HG03103 (cell line): ENCODE measurements around the gene MVK.
"Not testable (repeated sequence)": the region's sequence is repeated elsewhere in the genome, so short reads cannot be mapped to it uniquely, and the experiment has no call there.

Source experiments
- ATAC-seq: cut with Tn5 transposase; IDR thresholded peaks from one replicate; pipeline ENCODE4 v1.9.1; 2021; ENCODE audit warnings: low read depth; ENCODE audit not compliant: unreplicated experiment

The MVK gene

DNA sequence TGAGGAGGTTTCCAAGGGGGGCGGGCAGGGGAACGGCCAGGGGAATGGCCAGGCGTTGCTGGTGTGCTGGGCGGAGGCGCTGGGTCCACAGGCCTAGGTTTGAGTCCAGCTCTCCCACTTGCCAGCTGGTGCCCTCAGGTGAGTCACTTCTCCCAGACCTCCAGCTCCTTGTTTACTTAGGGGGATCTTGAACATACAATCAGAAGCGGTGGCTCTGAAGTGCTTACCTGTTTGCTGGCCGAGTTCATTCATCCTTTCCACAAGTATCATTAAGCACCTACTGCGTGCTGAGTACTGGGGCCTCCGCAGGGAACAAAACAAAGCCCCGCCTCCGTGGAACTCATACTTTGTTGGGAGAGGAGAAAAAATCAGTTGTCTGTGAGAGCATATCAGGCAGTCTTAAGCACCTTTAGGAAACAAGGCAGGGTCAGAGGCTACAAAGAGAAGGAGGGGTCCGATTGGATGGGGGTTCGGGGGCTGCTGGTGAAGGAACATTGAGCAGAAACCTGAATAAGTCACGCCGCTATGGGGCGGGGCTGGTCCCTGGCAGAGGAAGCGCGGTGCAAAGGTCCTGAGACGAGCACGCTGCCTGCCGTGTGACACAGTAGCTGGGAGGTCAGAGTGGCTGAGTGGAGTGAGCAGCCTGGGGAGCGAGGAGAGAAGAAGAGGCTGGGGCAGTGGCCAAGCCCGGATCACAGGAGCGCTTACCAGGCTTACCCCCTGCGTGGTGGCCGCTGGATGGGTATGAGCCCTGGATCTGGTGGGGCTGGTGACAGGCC is 15.1 kb downstream of the MVK start:
- ATAC-seq = no peak

DNA sequence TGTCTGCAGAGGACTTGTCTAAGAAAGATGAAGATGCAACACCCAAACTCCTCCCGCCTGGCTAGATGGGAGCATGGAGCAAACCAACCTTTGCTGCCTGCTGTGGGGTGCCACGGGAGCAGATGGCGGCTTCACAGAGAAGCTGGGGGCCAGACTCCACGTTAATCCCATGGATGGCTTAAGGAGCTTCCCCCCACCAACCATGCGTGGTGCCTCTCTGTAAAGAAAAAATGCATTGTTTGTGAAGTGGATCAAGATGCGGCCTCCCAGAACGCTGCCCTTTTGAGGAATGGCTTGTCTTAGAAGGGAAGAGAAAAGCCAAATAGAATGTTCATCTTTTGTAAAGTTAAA is 15.6 kb downstream of the MVK start:
- ATAC-seq = no peak

DNA sequence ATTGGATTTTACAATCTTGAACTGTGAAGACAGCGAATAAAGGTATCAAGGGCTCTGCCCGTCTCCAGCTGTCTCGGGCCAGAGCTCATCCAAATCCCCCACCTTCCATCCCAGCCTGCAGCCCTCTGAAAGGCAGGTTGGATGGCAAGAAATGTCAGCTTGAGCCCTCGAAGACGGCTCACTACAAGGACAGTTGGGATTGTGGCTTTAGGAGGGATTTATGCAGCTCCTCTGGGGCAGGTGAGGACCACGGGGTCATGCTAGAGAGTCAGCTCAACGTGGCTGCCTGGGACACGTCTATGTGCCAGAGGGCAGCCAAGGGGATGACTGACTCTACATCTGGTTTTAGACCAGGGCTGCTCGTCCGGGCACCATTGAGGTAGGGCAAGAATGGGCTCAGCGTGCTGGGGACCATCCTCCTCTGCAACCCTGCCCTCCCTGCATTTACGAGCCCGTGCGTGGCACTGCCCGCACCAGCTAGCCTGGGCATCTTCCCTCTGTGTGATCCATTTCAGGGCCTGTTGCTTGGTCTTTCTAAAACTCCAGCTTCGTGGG is 16.2 kb downstream of the MVK start:
- ATAC-seq = no peak

- no peak for ATAC-seq
Measured at GRCh38 chr12:109590566-109590965, 17.0 kb downstream of the MVK start.

DNA sequence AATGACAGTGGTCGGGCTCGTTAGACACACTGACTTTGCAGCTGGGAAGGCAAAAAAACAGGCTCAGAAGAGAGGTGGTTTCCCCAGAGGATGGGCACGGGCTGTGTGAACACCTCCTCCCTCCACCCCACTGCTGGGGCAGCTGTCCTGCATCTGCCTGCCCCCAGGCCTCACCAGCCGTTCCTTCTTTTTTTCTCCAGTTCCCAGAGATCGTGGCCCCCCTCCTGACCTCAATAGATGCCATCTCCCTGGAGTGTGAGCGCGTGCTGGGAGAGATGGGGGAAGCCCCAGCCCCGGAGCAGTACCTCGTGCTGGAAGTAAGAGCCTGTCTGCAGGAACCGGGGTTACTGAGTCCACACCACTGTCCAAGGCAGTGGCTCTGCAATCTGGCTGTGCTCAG is 17.4 kb downstream of the MVK start:
- ATAC-seq = no peak

- ATAC-seq = no peak
Measured at GRCh38 chr12:109592195-109592904, 18.8 kb downstream of the MVK start.

GRCh38 chr12:109592905-109593272 is 19.3 kb downstream of the MVK start:
- ATAC-seq = no peak

DNA sequence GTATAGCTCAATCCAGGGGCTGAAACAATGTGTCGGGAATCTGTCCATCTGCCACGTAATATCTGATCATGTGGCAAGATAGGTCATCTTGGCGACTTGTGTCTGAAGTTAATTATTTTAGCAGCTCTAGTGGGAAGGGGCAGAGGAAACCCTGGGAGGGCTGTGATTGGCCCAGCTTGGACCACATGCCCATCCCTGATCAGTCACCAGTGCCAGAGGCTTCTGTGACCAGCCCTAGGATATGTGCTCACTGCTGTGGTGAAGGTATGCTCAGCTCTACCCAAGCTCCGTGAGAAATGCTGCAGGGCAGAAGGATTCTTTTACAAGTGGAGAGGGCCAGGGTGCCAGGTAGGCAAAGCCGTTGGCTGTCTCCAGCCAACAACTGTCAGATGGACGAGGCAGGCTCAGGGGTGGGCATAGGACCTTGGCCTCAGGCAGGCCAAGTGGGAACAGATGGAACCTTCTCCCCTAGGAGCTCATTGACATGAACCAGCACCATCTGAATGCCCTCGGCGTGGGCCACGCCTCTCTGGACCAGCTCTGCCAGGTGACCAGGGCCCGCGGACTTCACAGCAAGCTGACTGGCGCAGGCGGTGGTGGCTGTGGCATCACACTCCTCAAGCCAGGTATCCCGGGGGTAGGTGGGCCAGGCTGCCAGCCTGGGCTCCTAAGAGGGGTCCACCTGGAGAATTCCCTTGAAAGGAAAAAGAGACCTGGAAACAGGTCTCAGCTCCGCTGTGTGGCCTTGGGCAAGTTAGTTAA is 21.1 kb downstream of the MVK start:
- no peak for ATAC-seq

- ATAC-seq = no peak
Measured at GRCh38 chr12:109595321-109595902, 21.8 kb downstream of the MVK start.

DNA sequence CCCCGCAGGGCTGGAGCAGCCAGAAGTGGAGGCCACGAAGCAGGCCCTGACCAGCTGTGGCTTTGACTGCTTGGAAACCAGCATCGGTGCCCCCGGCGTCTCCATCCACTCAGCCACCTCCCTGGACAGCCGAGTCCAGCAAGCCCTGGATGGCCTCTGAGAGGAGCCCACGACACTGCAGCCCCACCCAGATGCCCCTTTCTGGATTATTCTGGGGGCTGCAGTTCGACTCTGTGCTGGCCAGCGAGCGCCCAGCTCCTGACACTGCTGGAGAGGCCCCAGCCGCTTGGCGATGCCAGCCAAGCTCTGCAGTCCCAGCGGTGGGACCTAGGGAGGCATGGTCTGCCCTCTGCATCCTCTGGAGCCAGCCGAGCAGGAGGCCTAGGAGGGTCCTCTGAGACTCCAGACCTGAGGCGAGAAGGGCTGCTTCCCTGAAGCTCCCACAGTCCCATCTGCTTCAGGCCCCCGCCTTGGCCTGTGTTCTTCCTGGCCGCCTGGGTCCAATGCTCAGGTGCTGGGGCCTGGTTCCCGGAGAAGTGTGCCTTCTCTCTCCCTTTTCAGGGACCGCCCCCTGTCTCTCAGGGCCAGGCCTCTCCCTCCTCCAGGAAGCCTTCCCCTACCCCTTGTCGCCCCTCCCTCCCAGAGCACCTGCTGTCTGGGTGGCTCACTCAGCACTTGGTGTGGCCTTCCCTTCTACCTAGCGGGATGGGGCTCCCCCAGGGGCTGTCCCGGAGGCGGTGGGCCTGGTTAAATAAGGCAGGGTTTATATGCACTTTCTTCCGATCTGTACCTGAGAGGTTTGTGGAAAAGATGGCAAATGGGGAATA is 23.0 kb downstream of the MVK start:
- no peak for ATAC-seq

DNA sequence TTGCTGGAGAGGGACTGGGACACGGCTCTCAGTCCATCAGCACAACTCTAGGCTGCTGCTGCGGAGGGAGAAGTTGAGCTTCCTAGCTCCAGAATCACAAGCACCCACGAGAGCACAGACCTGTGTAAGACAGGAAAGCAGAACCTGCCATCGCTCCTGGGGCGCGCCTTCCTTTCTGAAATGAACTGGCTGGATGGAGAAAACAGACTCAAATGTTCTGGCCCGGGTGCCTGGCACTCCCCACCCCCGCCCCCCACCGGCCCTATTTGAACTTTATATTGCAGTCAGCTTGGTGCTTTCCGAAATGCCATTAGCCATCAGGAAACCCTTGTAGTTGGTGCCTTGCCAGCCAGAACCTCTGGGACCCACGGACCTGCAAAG is 23.8 kb downstream of the MVK start:
- no peak for ATAC-seq

- ATAC-seq = no peak
Measured at GRCh38 chr12:109597795-109598427, 24.3 kb downstream of the MVK start.

- ATAC-seq = no peak
Measured at GRCh38 chr12:109598428-109598854, 24.8 kb downstream of the MVK start.

GRCh38 chr12:109599087-109599486 is 25.5 kb downstream of the MVK start:
- ATAC-seq = no peak

- ATAC-seq = no peak
Measured at GRCh38 chr12:109600481-109600880, 26.9 kb downstream of the MVK start.

GRCh38 chr12:109600995-109601394 is 27.4 kb downstream of the MVK start:
- no peak for ATAC-seq

- ATAC-seq = no peak
Measured at GRCh38 chr12:109601557-109601956, 28.0 kb downstream of the MVK start.

DNA sequence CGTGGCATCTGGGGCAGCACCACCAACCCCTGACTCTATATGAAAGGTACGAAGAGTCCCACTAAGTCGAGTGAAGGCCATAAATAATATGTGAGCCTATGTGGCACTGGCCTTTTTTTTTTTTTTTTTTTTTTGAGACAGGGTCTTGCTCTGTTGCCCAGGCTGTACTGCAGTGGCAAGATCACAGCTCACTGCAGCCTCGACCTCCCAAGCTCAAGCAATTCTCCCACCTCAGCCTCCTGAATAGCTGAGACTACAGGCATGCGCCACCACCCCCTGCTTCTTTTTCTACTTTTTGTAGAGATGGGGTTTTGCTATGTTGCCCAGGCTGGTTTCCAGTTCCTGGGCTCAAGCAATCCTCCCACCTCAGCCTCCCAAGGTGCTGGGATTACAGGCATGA is 28.5 kb downstream of the MVK start:
- not testable (repeated sequence) for ATAC-seq

DNA sequence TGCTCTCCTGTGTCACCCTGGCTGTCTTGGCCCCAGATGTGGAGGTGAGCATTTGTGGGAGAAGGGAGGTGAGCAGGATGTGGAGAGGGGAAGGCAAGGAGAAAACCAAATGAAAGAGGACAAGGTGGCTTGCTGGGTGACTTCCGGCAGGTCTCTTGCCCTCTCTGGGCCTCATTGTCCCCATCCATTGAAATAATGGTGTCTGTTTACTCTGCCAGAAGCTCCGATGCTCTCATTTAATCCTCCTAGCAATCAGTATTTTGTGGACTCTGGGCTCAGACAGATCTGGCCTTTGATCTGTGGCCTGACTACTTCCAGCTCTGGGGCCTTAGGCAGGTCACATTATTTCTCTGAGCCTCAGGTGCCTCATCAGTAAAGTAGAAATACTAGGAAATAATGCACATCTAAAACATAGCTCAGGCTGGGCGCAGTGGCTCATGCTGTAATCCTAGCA is 30.6 kb downstream of the MVK start:
- ATAC-seq = no peak

DNA sequence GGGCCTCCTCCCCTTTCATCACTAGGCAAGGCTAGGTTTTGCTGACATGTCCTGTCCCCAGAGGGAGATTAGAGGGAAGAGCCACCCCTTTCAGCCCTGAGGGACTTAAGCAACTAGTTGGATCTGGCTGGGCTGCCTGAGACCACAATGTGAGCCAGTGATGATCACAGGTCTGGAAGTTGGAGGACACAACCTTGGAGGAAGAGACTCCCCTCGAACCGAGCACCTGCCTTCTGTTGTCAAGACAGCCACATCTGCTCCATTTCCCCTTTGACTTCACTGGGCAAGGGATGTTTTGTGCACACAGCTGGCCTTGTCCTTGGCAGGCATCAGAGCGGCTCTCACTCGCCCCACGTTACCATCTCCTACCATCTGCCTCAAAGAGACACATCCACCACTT is 31.4 kb downstream of the MVK start:
- no peak for ATAC-seq
